Measurements from ENCODE around the gene LIMS2. TPM values are rescaled to one million over a fixed set of nuclear protein-coding genes. Genes with fewer than 3 reads are reported as not detected.
A peak's percentile ranks its signal among the peaks of the same experiment; 100 is the strongest.

Gene LIMS2
- total RNA-seq, 2 experiments from 2014 or later, result 4.5 to 11.4 TPM

DNA sequence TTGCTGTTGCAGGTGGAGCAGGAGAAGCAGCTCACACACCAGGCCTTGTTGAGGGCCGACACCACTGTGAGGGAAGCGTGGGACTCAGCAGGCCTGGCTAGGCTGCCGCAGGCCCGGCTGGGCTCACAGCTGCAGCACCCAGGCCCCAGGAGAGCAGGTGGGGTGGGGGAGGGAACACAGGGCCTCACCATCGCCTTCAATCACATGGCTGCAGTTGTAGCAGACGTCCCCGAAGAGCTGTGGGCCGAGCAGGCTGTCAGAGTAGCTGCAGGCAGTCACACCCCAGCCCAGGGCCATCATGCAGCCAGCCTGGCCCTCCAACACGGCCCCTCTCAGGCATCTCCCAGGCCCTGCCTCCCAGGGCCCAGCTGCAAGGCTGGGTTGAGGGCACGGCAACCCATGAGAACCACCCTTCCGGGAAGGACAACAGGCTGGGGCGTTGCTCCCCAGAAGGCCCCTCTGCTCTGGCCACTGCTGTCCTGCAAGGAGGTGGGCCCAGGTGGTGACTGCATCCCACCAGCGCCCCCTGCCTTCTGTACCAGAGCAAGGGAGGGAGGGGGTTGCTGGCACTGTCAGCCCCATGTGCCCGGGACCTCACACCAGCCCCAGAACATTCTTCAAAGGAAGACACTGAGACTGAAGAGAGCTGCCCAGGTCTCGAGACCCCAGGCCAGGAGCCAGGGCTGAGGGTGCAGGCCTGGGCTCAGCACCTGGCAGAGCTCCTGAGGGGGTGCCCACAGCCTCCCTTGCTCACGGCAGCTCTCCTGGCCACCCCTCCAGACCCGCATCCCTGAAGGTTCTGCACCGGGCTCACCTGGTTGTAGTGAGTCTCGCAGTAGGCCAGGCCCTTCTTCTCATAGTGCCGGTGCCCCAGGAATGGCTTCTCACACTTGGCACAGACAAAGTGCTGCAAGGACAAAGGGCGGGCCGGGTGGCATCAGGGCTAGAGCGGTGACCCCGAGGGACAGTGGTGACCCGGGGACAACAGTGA lies 35.0 kb downstream of the LIMS2 start:
- CTCF ChIA-PET, result interaction anchor here (0.9 to 5.3 kb wide), 4 partner anchors 10 to 49 kb away, joined by 3 to 33 read pairs (median 12); no protein-coding TSS in a partner anchor
- no peaks in the 10 kb centered on the region for H3K27me3 Mint-ChIP-seq
- ATAC-seq, result peak; percentile 43
- peaks cover 18% of the 10 kb centered on the region for H3K4me1 Mint-ChIP-seq
- H3K4me3 Mint-ChIP-seq, result peak overlapping the region; percentile 36
- peak overlapping the region; percentile 54 for H3K27ac Mint-ChIP-seq
- no peaks in the 10 kb centered on the region for H3K36me3 Mint-ChIP-seq
- peak; percentile 61 for DNase-seq
- H3K9me3 Mint-ChIP-seq (ENCODE audit: low read depth), result no peaks in the 10 kb centered on the region

DNA sequence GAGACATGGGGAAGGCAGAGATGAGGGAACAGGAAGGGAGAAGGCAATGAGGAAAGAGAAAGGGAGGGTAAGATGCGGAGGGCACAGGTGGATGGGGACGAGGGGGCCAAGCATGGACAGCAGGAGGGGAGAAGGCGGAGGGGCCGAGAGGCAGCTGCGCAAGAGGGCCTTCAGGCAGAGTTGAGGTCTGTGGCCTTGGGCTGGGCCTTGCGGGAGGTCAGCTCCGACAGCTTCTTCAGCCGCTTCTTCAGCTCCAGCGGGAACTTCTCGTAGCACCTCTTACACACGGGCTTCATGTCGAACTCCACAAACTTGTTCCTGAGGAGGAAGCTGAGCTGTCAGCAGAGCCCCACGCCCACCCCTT lies 36.2 kb downstream of the LIMS2 start:
- DNase-seq (no peak), ATAC-seq (no peak)
- CTCF ChIA-PET, result interaction anchor here (1.1 to 5.3 kb wide), 3 partner anchors 11 to 166 kb away, joined by 6 to 33 read pairs (median 21); no protein-coding TSS in a partner anchor
- H3K36me3 Mint-ChIP-seq, result no peaks in the 10 kb centered on the region
- peaks cover 18% of the 10 kb centered on the region for H3K4me1 Mint-ChIP-seq
- H3K4me3 Mint-ChIP-seq, result no peak overlapping the region
- H3K27ac Mint-ChIP-seq, result no peak overlapping the region
- no peaks in the 10 kb centered on the region for H3K9me3 Mint-ChIP-seq (ENCODE audit: low read depth)
- H3K27me3 Mint-ChIP-seq, result no peaks in the 10 kb centered on the region

DNA sequence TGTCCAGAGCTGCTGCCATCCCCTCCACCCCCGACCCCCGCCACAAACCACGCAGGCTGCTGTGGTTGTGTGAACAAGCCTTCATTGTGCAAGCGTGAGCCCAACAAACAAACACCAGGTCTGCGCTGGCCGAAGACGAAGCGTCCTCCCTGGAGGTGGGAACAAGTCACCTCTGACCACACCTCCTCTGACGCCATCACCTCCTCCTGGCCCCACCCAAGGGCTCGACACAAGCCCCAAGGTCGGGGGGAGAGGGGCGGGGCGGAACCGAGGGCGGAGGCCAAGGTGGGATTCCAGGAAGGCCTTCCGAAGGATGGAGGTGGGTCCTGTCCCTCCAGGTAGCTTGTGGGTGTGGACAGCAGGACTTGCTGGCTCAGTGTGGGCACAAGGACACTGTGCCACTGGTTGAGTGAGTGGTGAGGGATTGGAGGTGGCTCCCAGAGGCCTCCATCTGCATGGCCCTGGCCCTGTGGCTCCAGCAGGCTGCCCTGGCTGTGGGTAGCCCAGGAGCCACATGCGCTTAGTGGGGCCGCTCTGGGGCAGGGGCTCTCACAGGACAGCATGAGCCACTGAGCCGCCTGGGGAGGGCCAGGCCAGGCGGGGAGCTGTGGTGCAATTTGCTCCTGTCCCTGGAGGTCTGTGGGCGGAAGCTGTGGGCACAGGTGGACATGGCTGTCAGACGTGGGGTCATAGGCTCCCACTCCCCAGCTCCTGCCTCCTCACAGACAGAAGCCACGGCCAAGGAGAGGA lies 36.8 kb downstream of the LIMS2 start:
- Mint-ChIP-seq H3K27ac (no peak overlapping the region), H3K36me3 (no peaks in the 10 kb centered on the region), H3K9me3 (ENCODE audit: low read depth) (no peaks in the 10 kb centered on the region), H3K27me3 (no peaks in the 10 kb centered on the region), H3K4me3 (no peak overlapping the region), H3K4me1 (peaks cover 18% of the 10 kb centered on the region)
- DNase-seq, result no peak
- no peak for ATAC-seq
- CTCF ChIA-PET, result interaction anchor here (1.1 to 5.3 kb wide), 4 partner anchors 12 to 166 kb away, joined by 6 to 33 read pairs (median 14); no protein-coding TSS in a partner anchor

DNA sequence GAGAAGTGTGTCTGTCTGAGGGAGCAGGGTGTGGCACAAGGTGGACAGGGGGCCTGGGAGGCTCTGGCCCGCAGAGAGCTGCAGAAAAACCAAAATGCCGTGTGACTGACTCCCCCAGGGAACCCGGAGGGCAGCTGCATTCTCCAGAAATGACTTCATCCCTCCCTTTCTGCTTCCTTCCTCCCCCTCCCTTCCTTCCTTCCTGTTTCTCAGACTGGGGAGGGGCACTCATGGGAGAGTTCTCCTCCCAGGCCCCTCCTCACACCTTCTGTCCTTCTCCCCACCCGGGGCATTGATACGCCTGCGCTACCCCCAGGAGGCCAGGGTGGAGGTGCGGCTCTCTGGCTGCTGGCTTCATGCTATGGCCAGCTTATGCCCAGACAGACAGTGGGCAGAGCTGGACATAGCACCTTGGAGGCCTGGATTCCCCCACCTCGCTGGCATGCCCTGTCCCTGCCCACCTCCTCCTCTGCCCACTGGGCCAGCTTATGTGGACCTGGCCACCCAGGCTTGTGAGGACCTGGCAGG lies 37.5 kb downstream of the LIMS2 start:
- peaks cover 21% of the 10 kb centered on the region for H3K4me1 Mint-ChIP-seq
- no peak overlapping the region for H3K4me3 Mint-ChIP-seq
- H3K27ac Mint-ChIP-seq, result peak overlapping the region; percentile 59
- no peaks in the 10 kb centered on the region for H3K27me3 Mint-ChIP-seq
- no peaks in the 10 kb centered on the region for H3K36me3 Mint-ChIP-seq
- no peaks in the 10 kb centered on the region for H3K9me3 Mint-ChIP-seq (ENCODE audit: low read depth)
- CTCF ChIA-PET, result interaction anchor here (0.9 to 5.3 kb wide), 3 partner anchors 9 to 46 kb away, joined by 3 to 33 read pairs (median 7); no protein-coding TSS in a partner anchor
- DNase-seq, result no peak
- ATAC-seq, result no peak

DNA sequence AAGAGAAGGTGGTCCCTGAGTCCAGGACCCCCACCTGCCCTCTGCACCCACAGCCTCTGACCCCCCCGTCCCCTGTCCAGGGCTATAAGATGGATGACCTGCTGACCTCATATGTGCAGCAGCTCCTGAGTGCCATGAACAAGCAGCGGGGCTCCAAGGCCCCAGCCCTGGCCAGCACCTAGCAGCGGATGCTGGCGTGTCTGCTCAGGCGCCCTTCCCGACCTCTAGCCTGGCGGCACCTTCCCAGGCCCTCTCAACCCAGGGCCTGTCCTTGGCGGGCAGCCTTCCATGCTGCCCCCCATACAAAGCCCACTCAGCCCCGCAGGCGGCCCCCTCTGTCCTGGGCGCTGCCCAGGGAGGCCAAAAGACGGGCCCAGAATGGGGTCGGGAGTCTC lies 38.1 kb downstream of the LIMS2 start:
- DNase-seq (no peak), ATAC-seq (no peak)
- no peaks in the 10 kb centered on the region for H3K36me3 Mint-ChIP-seq
- peaks cover 21% of the 10 kb centered on the region for H3K4me1 Mint-ChIP-seq
- CTCF ChIA-PET, result interaction anchor here (0.9 to 5.3 kb wide), 3 partner anchors 9 to 46 kb away, joined by 3 to 33 read pairs (median 7); no protein-coding TSS in a partner anchor
- H3K27ac Mint-ChIP-seq, result no peak overlapping the region
- no peaks in the 10 kb centered on the region for H3K27me3 Mint-ChIP-seq
- no peaks in the 10 kb centered on the region for H3K9me3 Mint-ChIP-seq (ENCODE audit: low read depth)
- no peak overlapping the region for H3K4me3 Mint-ChIP-seq

DNA sequence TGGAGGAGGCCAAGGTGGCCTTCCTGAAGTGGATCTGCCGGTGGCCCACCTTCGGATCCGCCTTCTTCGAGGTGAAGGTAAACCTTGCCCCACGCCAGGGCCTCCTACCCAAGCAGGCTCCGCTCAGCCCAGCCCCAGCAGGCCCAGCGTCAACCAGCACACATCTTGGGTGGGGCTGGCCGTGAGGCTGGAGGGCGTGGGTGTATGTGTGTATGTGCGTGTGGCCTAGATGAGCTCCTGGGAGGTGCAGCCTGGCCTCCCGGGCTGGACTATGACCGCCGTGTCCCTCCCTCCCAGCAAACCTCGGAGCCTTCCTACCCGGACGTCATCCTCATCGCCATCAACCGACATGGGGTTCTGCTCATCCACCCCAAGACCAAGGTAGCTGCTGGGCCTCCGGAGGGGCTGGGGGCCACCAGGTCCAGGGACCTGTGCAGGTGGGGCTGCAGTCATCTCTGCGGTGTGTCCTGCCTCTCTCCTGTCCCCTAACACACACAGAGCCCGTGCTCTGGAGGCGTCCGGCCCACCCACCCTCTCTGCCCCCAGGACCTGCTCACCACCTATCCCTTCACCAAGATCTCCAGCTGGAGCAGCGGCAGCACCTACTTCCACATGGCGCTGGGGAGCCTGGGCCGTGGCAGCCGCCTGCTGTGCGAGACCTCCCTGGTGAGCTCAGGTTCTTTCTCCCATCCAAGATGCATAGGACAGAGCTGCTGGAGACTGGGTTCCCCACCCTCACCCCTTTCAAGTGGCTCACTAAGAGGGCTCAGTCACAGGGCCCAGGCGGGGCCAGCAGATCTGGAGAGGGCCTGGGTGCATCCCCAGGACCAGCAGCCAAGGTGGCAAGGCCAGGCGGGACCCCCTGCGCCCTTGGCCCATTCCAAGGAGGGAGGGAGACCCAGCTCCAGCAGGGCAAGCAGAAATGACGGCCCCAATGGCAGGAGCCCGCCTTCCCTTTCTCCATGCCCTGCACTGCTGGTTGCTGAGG lies 38.8 kb downstream of the LIMS2 start:
- ATAC-seq (no peak), DNase-seq (no peak)
- Mint-ChIP-seq H3K27ac (peak overlapping the region; percentile 2), H3K36me3 (no peaks in the 10 kb centered on the region), H3K27me3 (no peaks in the 10 kb centered on the region), H3K4me3 (no peak overlapping the region), H3K4me1 (peaks cover 21% of the 10 kb centered on the region), H3K9me3 (ENCODE audit: low read depth) (no peaks in the 10 kb centered on the region)
- CTCF ChIA-PET, result interaction anchor here (1.6 kb wide), 1 partner anchor 14 kb away, joined by 7 read pairs; no protein-coding TSS in a partner anchor

DNA sequence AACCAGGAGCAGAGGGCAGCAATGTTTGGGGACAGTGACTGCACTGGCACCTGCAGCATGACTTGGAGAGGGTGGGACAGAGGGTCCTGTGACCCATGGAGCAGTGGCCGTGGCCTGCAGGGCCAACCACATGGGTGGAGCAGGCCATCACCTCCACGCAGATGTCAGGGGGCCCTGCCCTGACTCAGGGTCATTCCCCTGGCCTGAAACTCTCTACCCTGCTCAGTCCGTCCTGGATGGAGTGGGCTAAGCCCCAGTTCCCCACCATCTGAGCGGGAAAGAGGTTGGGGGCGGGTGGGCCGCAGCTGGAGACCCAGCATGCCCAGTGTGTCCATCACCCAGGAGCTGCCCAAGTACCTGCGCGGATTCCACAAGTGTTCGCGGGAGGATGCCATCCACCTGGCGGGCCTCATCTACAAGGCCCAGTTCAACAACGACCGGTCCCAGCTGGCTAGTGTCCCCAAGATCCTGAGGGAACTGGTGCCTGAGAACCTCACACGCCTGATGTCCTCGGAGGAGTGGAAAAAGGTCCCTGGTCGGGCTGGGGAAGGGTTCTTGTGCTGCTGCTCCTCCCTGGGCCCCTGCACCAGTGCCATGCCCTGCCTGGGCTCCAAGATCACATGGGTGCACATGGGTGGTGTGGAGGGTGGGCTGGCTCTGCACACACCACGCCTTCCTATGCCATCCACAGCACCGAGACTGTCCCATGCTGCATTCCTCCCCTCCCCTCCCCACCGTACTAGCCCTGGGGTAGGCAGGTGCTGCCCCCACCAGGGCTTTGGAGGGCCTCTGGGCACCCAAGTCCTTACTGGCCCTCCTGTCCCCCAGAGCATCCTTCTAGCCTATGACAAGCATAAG lies 39.7 kb downstream of the LIMS2 start:
- no peaks in the 10 kb centered on the region for H3K9me3 Mint-ChIP-seq (ENCODE audit: low read depth)
- H3K4me1 Mint-ChIP-seq, result peaks cover 18% of the 10 kb centered on the region
- no peak for ATAC-seq
- H3K27me3 Mint-ChIP-seq, result no peaks in the 10 kb centered on the region
- DNase-seq, result no peak
- H3K27ac Mint-ChIP-seq, result no peak overlapping the region
- CTCF ChIA-PET, result interaction anchor here (0.6 kb wide), 1 partner anchor 309 kb away, joined by 3 read pairs; no protein-coding TSS in a partner anchor
- H3K4me3 Mint-ChIP-seq, result no peak overlapping the region
- H3K36me3 Mint-ChIP-seq, result no peaks in the 10 kb centered on the region

DNA sequence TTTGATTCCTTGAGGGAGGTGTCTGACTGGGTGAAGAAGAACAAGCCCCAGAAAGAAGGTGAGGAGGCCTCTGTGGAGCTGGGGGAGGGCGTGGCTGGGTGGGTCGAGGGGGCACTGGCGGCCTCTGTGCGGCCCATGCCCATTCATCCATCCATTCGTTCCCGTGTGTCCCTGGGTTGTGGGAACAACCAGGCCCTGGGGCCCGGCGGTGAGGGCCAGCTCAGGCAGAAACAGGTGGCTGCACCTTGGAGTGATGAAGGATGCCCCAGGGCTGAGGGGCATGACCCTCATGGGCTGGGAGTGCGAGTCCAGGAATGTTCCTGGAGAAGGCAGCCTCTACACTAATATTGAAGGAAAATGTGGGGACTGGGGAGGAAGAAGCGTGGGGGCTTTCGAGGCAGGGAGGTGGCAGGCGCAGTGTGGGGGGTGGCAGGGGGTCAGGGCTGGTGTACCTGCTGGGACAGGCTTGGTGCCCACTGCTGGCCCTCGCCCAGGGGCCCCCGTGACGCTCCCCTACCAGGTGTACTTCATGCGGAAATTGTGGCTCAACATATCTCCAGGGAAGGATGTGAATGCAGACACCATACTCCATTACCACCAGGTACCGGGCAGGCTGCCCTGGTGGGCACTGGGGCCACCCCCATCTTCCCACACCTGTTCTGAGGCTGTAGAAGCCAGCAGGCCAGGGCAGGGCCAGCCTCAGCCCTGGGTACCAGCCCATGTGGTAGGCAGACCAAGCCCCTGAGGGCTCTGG lies 40.5 kb downstream of the LIMS2 start:
- no peaks in the 10 kb centered on the region for H3K9me3 Mint-ChIP-seq (ENCODE audit: low read depth)
- CTCF ChIA-PET, result interaction anchor here (0.6 kb wide), 1 partner anchor 308 kb away, joined by 3 read pairs; no protein-coding TSS in a partner anchor
- peaks cover 16% of the 10 kb centered on the region for H3K4me1 Mint-ChIP-seq
- H3K4me3 Mint-ChIP-seq, result no peak overlapping the region
- H3K36me3 Mint-ChIP-seq, result no peaks in the 10 kb centered on the region
- no peak for DNase-seq
- H3K27me3 Mint-ChIP-seq, result no peaks in the 10 kb centered on the region
- no peak overlapping the region for H3K27ac Mint-ChIP-seq
- ATAC-seq, result no peak

DNA sequence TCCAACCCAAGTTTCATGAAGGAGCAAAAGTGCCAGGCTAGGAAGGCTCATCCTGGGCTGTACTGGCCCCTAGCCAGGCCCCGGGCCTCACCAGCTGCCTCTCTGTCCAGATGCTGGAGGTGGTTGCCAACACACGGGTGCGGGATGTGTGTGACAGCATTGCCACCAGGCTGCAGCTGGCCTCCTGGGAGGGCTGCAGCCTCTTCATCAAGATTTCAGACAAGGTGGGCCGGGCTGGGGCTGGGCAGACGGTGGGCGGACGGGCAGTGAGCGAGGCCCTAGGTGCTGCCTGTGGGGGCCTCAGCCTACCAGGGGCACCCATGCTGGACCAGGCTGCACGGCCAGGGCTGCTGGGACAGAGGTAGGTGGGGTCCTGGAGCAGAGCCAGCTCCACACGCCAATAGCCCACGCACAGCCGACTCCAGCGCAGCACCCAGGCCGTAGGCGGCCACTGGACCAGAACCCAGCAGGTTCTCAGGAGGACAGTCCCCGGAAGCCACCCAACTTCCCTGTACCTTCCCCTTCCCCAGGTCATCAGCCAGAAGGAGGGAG lies 41.2 kb downstream of the LIMS2 start:
- Mint-ChIP-seq H3K4me1 (peaks cover 15% of the 10 kb centered on the region), H3K9me3 (ENCODE audit: low read depth) (no peaks in the 10 kb centered on the region), H3K4me3 (no peak overlapping the region), H3K27ac (no peak overlapping the region), H3K27me3 (no peaks in the 10 kb centered on the region), H3K36me3 (no peaks in the 10 kb centered on the region)
- no peak for DNase-seq
- ATAC-seq, result no peak
- CTCF ChIA-PET, result no interaction called here

DNA sequence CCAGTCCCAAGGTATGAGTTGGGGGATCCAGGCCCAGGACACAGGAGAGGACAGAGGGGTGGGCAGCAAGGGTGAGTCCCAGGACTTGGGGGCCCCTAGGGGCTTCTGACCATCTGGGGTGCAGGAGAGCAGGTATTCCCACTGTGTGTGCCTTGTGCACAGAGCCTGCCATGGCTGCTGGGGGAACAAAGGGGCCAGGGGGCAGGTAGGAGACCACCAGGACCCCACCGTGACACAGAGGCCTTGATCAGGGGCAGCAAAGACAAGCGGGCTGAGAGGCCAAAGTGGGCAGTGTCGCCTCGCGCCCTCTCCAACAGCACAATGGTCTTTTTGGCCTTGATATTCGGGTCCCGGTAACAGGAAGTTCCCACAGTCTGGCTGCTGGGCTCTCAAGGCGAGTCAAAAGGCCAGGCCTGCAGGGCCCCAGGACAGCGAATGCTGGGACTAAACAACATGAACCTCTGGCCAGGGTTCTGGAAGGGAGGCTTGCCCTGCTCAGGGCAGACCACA lies 41.7 kb downstream of the LIMS2 start:
- Mint-ChIP-seq H3K4me1 (peaks cover 12% of the 10 kb centered on the region), H3K9me3 (ENCODE audit: low read depth) (no peaks in the 10 kb centered on the region), H3K27ac (no peak overlapping the region), H3K27me3 (no peaks in the 10 kb centered on the region), H3K4me3 (no peak overlapping the region), H3K36me3 (no peaks in the 10 kb centered on the region)
- no peak for ATAC-seq
- CTCF ChIA-PET, result no interaction called here
- DNase-seq, result no peak
